ENCODE measurements around the gene LRRC3C.
"Not testable (repeated sequence)": the region's sequence is repeated elsewhere in the genome, so short reads cannot be mapped to it uniquely, and the experiment has no call there.

The LRRC3C gene

DNA sequence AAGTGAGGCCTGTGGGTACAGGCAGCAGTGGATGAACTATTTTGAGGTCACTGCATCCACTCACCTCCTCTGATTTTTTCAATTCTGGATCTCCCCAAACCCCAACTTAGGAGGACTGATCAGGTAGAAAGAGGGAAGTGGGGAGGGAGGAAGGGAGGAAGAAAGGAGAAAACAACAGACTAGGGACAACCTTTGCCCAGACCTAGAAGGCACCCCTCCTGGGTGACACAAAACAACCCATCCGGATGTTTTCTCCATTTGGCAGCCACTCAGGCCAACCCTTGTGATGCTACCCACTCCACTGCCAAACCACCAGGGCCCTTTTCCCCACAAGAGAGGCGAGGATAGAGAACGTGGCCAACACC lies 2.9 kb upstream of the LRRC3C start:
- no peak for DNase-seq

DNA sequence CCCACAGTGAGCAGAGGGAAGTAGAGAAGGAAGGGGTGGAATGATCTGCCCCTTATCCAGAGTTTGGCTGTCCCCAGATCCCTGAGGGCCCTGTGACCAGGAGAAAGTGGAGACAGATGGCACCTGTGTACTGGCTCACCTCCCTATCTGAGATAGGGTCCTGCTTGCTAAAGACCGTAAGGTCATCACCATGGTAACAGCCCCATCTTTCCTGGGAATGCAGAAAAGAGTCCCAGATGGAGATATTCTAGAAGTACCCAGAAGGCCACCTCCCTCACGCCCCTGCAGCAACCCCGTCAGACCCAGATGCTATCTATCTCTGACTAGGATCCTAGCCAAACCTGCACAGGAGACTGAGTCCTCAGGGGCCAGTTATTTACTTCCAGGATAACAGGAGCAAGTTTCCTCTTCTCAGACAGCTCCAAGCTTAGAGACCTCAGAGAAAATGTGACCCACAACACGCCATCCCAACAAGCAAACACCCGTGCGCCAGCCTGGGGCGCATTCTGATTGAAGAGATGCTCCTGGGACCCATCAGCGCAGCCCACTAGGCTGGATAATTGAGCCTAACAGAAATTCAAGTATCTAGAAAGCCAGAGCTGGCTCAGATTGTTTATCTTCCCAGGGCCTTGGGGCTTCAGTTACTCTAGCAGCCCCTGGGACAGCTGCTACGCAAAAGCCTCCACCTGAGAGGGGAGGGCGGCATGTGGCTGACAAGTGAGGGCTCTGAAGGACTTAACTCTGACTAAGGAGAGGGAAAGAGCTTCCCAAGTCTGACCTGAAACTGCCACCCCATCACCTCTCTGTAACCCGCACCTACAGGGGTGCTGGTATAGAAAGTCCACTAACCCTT lies 2.0 kb upstream of the LRRC3C start:
- no peak for DNase-seq

DNA sequence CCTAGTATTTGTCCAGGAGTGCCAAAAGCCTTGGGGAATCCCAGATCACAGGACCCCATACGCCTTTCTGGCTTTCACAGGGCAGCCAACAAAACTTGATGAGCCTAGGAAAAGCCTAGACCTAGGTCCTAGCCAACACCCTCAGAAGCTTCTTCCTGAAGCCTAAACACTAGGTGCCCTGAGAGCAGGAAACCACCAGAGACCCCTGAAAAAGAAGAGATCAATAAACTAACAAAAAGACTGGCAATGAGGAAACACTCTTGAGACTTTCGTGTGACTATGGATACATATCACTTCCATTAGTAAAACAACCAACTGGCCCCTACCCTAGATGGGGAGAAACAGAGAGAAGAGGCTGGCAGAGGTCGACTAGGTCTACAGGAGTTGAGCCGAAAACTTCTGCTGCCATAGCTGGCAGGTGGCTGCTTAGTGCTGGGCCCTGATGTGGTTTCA lies 1.4 kb upstream of the LRRC3C start:
- no peak for DNase-seq

DNA sequence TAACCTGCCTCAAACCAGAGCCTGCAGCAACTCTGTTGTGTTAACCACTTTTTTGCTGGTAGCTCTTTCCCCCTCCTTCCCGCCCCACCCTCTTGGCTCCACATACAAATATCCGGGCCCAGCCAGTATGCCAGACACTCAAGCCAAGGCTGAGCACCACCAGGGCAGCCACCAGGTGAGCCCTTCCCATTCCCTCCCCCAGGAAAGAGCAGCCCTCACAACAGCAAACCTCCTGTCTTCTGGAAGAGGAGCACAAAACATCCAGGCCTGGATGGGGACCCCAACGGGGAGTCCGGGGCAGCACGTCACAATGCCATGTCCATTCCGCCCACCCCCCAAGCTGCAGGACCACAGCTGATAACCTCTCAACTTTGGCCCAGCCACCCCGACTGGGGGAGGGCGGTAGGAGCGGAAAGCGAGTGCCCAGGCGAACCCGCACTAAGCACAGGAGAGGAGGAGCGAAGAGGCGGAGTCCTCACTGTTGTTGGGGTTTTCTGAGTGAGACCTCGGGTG lies 888 bp upstream of the LRRC3C start:
- no peak for DNase-seq

DNA sequence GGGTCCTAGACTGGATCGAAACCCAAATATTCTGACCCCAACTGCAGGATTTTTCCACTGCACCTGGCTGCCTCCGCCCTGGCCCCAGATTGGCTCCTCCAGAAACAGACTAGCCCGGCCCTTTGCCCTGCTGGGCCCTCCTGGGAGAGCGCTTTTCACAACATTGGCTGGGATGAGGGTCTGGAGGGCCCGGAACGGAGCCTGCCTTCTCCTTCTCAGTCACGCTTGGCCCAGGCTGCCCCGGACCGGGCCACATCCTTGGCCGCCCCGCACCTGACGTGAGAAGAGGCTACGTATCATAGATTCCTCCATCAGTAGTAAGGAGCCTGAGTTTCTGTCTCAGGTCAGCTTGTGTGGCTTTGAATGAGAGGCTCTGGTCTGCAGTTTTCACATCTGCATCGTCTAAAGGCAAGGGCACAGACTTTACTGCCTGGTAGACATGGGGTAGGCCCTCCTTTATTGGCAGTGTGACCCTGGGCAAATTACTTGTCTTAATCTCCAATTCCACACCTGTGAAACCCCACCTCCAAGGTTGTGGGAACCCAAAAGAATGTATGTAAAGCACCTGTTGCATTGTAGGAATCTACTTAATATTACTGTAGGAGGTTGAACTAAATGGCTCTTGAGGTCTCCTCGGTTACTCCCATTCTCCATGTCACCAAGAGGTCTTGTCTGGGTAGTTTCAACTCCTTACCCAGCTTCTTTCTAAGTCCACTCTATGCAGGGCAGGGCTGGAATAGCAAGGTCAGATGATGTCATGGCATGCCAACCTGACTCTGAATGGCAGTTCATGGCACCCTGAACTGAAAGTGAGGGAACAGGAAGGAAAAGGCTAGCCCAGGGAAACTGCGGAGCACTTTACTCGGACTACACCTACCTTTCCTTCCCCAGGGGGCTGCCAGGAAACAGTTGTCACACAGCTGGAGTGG lies 661 bp downstream of the LRRC3C start:
- no peak for DNase-seq

DNA sequence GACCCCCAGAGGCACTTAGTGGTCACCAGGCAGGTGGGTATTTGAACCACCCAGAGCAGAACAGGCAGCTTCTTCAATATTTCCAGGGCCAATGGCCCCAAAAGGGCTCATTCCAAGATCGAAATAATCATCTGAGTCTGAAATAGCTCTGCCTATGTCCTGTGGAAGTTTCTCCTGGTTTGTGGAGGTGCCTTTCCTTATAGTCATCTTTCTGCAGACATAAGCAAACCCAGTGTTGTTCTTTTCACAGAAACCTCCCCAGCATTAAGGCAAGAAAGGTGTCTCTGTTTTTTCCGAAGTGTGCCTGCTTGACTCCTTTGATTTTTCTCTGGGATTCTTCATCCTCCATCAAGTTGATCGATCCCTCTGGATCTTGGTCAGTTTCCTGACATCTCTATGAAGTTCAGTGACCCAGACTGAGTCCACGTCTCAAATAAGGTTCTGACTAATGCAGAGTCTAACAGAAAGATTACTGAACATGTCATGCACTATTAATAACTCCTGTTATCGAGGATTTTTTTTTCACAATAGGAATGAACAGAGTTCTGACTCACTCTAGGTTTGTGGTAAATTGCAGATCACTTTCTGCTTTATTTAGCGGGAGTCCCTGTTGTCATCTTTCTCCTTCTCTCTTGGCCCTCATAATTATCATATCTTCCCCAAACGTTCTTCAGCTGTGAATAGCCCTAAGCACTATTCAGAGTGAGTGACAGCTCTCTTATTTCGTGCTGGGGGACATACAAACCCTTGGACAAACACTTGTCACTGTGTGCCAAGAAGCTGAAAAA lies 1.5 kb downstream of the LRRC3C start:
- no peak for DNase-seq

DNA sequence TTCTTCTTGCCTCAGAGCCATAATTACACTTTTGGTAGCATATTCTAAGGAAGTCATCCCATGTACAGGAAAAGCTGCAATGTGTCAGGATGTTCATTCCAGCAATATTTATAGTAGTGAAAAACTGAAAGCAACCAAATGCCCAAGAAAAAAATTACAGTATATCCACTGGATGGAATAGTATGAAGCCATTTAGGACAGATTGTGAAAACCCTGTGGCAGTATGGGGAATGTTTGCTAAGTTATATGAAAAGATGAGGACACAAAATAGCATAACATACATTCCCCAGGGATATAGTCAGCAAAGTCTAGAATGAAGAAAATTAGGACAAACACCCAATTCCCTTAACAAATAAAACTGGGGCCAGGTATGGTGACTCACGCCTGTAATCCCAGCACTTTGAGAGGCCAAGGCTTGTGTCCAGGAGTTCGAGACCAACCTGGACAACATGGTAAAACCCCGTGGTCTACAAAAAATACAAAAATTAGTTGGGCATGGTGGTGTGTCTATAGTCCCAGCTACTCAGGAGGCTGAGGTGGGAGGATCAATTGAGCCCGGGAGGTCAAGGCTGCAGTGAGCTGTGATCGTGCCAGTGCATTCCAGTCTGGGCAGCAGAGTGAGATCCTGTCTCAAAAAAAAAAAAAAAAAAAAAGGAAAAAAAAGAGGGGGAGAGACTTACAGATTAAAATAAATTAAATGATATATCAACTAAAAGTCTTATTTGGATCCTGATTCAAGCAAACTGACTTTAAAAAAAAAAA lies 2.3 kb downstream of the LRRC3C start:
- no peak for DNase-seq

- DNase-seq: no peak
Measured at GRCh38 chr17:39933912-39934311, 6.4 kb downstream of the LRRC3C start.

- no peak for DNase-seq
Measured at GRCh38 chr17:39934324-39934723, 6.8 kb downstream of the LRRC3C start.

GRCh38 chr17:39935909-39936308 lies 8.4 kb downstream of the LRRC3C start:
- no peak for DNase-seq

DNA sequence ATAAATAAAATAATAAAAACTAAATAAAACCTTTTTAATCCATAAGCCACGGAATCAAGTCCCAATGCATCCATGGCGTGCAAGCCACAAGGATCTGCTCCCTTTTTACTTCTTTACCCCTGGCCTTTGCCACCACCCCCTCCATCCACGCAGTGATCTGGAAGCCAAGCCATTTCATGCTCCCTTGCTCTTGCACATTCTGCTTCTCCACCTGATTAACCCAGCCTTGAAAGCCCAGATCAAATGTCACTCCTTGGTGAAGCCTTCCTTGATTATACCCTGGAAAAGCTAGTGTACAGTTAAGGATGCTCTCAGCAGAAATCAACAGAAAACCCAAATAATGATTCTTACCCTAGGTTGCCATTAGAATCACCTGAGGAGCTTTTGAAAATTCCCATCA lies 9.9 kb downstream of the LRRC3C start:
- no peak for DNase-seq

- DNase-seq: no peak
Measured at GRCh38 chr17:39938140-39938869, 10.8 kb downstream of the LRRC3C start.

DNA sequence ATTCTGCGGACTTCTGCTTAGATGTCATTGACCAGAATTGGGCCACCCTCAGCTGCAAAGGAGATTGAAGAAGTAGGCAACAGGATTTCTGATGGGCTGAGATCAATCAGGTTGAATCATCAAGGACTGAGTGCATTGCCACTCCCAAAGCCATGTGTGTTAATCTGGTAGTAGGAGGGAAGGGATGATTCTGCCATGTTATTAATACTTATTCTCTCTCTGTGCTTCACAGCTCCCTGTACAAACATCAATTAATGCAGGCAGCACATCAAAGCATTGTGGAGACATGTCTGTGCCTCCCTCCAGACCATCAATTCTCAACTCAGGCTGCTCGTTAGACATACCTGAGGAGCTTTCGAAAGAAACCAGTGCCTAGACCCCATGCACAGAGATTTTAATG lies 11.6 kb downstream of the LRRC3C start:
- DNase-seq: no peak

DNA sequence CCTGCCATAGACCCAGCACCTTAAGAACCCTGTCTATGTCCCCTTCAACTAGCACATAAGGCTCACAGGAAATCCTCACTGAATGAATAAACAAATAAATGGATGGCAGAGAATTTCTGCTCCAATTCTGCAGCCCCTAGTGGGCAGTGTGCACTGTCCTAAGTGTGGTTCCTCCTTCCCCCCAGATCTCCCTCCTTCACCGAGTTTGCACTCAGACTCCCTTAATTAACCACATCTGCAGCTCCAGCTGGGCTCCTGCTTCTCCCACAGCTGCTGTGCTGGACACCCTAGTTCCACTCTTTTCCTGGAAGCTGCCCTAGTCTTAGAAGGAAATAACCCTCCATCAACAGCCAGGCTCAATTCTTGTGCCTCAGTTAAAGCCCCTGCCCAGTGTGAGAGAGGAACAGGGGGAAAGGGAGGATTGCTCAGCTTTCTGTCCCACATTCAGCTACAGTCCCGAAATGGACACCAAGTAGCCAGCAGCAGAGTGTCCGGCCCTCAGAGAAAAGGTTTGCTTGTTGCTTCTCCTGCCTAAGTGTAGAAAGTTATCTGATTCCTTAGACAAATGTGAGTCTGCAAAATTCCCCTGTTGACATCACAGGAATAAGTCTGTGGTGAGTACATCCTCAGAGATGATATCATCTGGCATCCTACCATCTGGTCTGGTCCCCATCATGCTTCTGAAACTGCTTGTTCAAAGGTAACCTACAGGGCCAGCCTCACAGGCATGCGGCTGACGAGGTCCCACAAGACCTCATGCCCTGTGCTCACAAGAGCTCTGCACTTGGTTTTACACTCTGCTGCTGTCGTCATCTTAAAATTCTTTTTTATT lies 12.3 kb downstream of the LRRC3C start:
- DNase-seq: peak in 1 of 2 experiments; percentile 41

GRCh38 chr17:39943702-39944392 lies 16.3 kb downstream of the LRRC3C start:
- DNase-seq: no peak

GRCh38 chr17:39944393-39944711 lies 16.8 kb downstream of the LRRC3C start:
- no peak for DNase-seq

- no peak for DNase-seq
Measured at GRCh38 chr17:39946551-39947330, 19.2 kb downstream of the LRRC3C start.

- not testable (repeated sequence) for DNase-seq
Measured at GRCh38 chr17:39948489-39948828, 20.9 kb downstream of the LRRC3C start.

GRCh38 chr17:39949028-39949427 lies 21.5 kb downstream of the LRRC3C start:
- no peak for DNase-seq

All from NCI-H2081 (cell line).